OCI-LY1 (cell line): ENCODE measurements around the gene EIF2B4.

Experiments used
- EZH2 ChIP-seq: fragments of 200-600 bp; sonication (generic), shearing (Covaris generic); IDR thresholded peaks from 2 replicates; pipeline ENCODE4 v1.8.0; 2017; ENCODE audit warnings: borderline replicate concordance, mixed run types, mild to moderate bottlenecking, antibody characterized with exemption, low read length, moderate library complexity, mixed read lengths
- TF ChIP-seq, protein P1 (sequence below): fragments of 200-600 bp; sonication (generic), shearing (Covaris generic); IDR thresholded peaks from 2 replicates; pipeline ENCODE4 v1.5.1; 2017; ENCODE audit warnings: mild to moderate bottlenecking, antibody characterized with exemption, low read length, moderate library complexity, mixed read lengths

DNA sequence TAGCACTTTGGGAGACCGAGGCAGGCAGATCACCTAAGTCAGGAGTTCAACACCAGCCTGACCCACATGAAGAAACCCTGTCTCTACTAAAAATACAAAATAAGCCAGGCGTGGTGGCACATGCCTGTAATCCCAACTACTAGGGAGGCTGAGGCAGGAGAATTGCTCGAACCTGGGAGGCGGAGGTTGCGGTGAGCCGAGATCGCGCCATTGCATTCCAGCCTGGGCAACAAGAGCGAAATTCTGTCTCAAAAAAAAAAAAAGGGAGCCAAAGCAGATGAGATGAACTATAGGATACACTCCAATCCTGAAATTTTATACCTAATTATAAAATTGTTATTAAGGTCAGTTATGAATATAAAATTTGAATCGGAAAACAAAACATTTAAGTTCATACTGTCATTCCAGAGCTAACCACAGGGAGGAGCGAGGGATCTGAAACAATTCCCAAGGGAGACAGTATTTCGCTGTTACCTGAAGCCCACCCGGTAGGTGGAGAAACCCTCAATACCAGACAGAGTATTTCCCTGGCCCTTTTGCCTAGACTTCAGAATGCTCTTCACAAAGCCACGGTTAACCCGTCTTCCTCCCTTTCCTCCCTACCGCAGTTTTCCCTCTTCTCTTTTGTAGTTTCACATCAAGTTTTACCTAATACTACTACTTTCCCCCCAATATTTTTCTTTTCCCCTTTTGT, 37.8 kb upstream of the EIF2B4 start:
- TF ChIP-seq, protein P1, sequence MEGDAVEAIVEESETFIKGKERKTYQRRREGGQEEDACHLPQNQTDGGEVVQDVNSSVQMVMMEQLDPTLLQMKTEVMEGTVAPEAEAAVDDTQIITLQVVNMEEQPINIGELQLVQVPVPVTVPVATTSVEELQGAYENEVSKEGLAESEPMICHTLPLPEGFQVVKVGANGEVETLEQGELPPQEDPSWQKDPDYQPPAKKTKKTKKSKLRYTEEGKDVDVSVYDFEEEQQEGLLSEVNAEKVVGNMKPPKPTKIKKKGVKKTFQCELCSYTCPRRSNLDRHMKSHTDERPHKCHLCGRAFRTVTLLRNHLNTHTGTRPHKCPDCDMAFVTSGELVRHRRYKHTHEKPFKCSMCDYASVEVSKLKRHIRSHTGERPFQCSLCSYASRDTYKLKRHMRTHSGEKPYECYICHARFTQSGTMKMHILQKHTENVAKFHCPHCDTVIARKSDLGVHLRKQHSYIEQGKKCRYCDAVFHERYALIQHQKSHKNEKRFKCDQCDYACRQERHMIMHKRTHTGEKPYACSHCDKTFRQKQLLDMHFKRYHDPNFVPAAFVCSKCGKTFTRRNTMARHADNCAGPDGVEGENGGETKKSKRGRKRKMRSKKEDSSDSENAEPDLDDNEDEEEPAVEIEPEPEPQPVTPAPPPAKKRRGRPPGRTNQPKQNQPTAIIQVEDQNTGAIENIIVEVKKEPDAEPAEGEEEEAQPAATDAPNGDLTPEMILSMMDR: peak; percentile 37; the same call in 1 of the 2 replicates
- TF ChIP-seq EZH2: no peak
